Colonic mucosa (tissue), 4 donors: ENCODE data around the gene CACNA1D. TPM values are rescaled to one million over a fixed set of nuclear protein-coding genes. Genes with fewer than 3 reads are reported as not detected.
"Not testable (repeated sequence)": the region's sequence is repeated elsewhere in the genome, so short reads cannot be mapped to it uniquely, and the experiment has no call there.

Experiments
- DNase-seq: peaks from one replicate; pipeline ENCODE4 v3.0.0-alpha.2; 2020
- H3K27ac ChIP-seq: fragments of 200-600 bp; one replicate; pipeline ENCODE4 v1.8.0; 2021
- H3K27me3 ChIP-seq: fragments of 200-600 bp; one replicate; pipeline ENCODE4 v1.8.0; 2021
- H3K36me3 ChIP-seq: fragments of 200-600 bp; one replicate; pipeline ENCODE4 v1.8.0; 2021
- H3K4me1 ChIP-seq: fragments of 200-600 bp; one replicate; pipeline ENCODE4 v1.8.0; 2021; ENCODE audit warnings: mild to moderate bottlenecking
- H3K4me3 ChIP-seq: fragments of 200-600 bp; one replicate; pipeline ENCODE4 v1.8.0; 2021
- H3K9ac ChIP-seq, 2 donors: one replicate each; pipeline ENCODE4 v1.7.0; 2013; ENCODE audit warnings: control low read depth in 2 of 2, low read depth in 2 of 2, low read length in 2 of 2
- H3K9me3 ChIP-seq: fragments of 200-600 bp; one replicate; pipeline ENCODE4 v1.8.0; 2021
- intact Hi-C: fragments of 100-400 bp; cut with DNase I; formaldehyde crosslinking; loops from one replicate; pipeline ENCODE4 v1.14.1; 2022
- total RNA-seq, 2 donors: library from RNA; stranded (reverse); fragmentation: NEBNext Ultra II Directional in 1 of 2; extraction: Animal tissue kit (Norgen Biotek cat#: 25700) in 1 of 2; gene quantifications; one replicate each; pipeline ENCODE4 v1.2.1, GENCODE V29; 2021
- TF ChIP-seq, protein P1 (sequence below): fragments of 200-600 bp; IDR thresholded peaks from one replicate; pipeline ENCODE4 v1.8.0; 2022; ENCODE audit warnings: antibody characterized with exemption, mild to moderate bottlenecking
- donor health status: healthy.
- donor health status: DM: no; HTN: no; CAD: no.
- donor health status: DM: no; HTN: no; CAD: no.

Gene CACNA1D
- total RNA-seq, 2 donors from 2014 or later = 9.6 to 17.1 TPM

DNA sequence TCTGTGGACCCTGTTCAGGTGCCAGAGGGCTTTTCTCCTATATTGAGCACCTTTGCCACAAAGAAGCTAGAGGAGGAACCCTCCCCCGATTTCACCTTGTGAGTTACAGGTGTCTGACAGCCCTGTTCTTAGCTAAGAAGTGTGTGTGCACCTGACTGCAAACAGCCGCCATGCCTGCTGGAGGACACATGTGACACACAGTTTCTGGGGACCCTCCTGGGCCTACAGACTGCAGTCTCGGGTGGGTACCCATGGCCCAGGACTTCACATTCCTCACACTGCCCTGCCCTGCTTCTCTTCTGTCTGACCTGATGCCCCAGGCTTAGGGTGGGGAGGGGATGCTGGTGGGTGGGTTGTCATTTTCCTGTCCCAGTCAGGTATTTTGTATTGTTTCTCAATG, 140.6 kb downstream of the CACNA1D start:
- DNase-seq = no peak
- no peak overlapping the region for H3K27ac ChIP-seq
- H3K4me1 ChIP-seq = no peaks in the 10 kb centered on the region
- H3K36me3 ChIP-seq = no peaks in the 10 kb centered on the region
- intact Hi-C loops = no loop called here
- no peaks in the 10 kb centered on the region for H3K9me3 ChIP-seq
- no peak overlapping the region for H3K9ac ChIP-seq
- no peak overlapping the region for H3K4me3 ChIP-seq
- TF ChIP-seq, protein P1, sequence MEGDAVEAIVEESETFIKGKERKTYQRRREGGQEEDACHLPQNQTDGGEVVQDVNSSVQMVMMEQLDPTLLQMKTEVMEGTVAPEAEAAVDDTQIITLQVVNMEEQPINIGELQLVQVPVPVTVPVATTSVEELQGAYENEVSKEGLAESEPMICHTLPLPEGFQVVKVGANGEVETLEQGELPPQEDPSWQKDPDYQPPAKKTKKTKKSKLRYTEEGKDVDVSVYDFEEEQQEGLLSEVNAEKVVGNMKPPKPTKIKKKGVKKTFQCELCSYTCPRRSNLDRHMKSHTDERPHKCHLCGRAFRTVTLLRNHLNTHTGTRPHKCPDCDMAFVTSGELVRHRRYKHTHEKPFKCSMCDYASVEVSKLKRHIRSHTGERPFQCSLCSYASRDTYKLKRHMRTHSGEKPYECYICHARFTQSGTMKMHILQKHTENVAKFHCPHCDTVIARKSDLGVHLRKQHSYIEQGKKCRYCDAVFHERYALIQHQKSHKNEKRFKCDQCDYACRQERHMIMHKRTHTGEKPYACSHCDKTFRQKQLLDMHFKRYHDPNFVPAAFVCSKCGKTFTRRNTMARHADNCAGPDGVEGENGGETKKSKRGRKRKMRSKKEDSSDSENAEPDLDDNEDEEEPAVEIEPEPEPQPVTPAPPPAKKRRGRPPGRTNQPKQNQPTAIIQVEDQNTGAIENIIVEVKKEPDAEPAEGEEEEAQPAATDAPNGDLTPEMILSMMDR = no peak
- no peaks in the 10 kb centered on the region for H3K27me3 ChIP-seq

DNA sequence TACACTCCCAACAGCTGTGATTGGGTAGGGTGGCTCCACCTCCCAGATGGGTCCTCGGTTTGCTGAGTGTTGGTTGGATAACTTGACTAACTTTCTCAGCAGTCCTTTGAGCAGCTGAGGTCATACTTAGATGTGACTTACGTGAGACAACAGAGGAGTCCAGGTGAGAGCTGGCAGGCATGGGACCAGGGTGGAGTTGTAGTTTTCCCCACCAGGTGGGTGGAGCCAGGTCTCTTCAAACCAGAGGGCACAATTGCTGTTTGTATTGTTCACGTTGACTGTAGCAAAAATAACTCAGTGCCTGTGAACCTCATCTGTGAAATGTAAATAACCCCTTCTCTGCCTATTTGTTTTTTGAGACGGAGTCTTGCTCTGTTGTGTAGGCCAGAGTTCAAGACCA, 144.4 kb downstream of the CACNA1D start:
- DNase-seq, intact Hi-C loops, H3K27ac ChIP-seq: not testable (repeated sequence)

DNA sequence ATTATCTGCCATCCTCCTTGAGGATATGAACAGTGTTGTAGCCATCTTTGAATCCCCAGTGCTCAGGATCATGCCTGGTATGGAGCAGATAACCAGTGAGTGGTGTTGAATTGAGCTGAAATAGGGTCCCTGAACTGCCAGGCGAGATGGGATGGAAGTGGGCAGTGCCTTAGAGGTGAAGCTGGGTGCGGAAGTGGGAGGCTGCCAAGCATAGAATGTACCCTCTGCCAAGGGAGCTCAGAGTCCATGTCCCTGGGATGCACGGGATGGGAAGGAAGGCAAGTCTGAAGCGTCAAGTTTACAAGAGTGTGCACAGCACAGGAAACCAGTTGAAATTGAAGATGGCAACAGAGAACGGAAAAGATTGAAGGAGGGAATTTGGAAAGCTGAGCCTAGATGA, 147.0 kb downstream of the CACNA1D start:
- H3K36me3 ChIP-seq = no peaks in the 10 kb centered on the region
- no peaks in the 10 kb centered on the region for H3K9me3 ChIP-seq
- no peak overlapping the region for H3K9ac ChIP-seq
- no peaks in the 10 kb centered on the region for H3K27me3 ChIP-seq
- DNase-seq = no peak
- H3K4me1 ChIP-seq = no peaks in the 10 kb centered on the region
- intact Hi-C loops = no loop called here
- H3K27ac ChIP-seq = no peak overlapping the region
- no peak overlapping the region for H3K4me3 ChIP-seq
- TF ChIP-seq, protein P1 = no peak

More for the DNA sequence above, 144.4 kb downstream of the CACNA1D start:
- not testable (repeated sequence) for H3K9ac ChIP-seq, H3K27me3 ChIP-seq, H3K4me3 ChIP-seq, H3K9me3 ChIP-seq, H3K36me3 ChIP-seq, H3K4me1 ChIP-seq

DNA sequence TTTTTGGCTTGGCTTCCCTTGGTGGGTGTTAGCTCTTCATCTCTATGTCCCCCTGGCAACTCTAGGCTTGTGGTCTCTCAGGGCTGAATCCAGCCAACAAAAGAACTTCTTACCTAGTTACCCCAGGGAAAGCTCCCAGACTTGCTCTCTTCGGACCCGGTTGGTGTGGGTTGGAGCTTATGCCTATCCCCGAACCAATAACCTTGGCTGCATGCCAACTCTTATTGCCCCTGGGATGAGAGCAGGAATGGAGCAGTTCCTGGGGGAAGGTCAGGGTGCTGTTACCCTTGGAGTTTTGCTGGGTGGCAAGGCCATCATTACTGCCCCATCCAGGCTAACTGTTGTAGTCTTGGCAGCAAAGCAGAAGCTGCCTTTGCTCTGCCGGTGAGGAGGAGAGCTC, 147.8 kb downstream of the CACNA1D start:
- Histone ChIP-seq H3K4me1 (no peaks in the 10 kb centered on the region), H3K9ac (no peak overlapping the region), H3K27me3 (no peaks in the 10 kb centered on the region), H3K36me3 (no peaks in the 10 kb centered on the region), H3K4me3 (no peak overlapping the region), H3K27ac (no peak overlapping the region), H3K9me3 (no peaks in the 10 kb centered on the region)
- TF ChIP-seq, protein P1 = no peak
- intact Hi-C loops = no loop called here
- no peak for DNase-seq

DNA sequence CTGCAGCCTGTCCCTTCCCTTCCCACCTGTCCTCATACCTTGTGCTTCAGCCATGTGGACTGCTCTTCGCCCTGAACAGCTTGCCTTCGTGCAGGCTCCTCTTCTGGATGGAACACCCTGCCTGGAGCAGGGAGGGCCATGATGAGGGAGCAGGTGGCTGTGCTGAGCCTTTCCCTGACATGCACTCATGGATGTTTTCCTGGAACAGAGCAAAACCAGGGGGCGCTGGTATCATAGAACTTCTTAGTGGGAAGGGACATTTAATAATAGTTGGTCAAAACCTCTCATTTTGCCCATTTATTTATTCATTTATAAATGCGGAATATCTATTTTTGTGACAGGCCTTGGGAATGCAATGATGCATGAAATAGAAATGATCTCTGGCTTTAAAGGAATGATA, 149.3 kb downstream of the CACNA1D start:
- Histone ChIP-seq H3K9me3 (no peaks in the 10 kb centered on the region), H3K27me3 (no peaks in the 10 kb centered on the region), H3K36me3 (no peaks in the 10 kb centered on the region), H3K4me3 (no peak overlapping the region), H3K9ac (no peak overlapping the region), H3K4me1 (no peaks in the 10 kb centered on the region), H3K27ac (no peak overlapping the region)
- intact Hi-C loops = no loop called here
- TF ChIP-seq, protein P1 = no peak
- DNase-seq = no peak

DNA sequence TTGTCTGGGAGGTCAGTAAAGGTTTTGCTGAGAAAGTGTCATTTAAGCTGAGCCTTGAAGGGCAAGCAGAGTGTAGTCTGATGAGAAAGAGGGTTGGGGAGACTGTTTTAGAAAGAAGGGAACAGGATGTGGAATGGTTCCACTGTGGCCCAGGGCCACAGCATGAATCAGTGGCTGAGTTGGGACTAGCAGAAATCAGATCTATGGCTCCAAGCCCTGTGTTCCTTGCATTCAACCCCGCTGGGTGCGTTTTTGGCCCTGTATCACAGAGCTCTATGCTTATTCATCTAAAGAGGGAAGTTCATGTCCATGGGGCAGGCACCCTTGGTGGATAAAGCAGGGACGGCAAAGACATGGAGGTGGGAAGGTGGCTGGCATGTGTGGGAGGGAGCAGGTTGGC, 151.3 kb downstream of the CACNA1D start:
- Histone ChIP-seq H3K9me3 (no peaks in the 10 kb centered on the region), H3K36me3 (no peaks in the 10 kb centered on the region), H3K4me3 (no peak overlapping the region), H3K4me1 (no peaks in the 10 kb centered on the region), H3K9ac (no peak overlapping the region), H3K27ac (no peak overlapping the region), H3K27me3 (no peaks in the 10 kb centered on the region)
- DNase-seq = no peak
- intact Hi-C loops = no loop called here
- TF ChIP-seq, protein P1 = no peak
